COLO829 (cell line): ENCODE results near the gene ANKS1B.

Source experiments
- DNase-seq: peaks from one replicate; pipeline ENCODE4 v3.0.0; 2012; ENCODE audit warnings: low spot score

The ANKS1B gene

GRCh38 chr12:98754095-98754494, 1230.6 kb downstream of the ANKS1B start:
- DNase-seq = peak; percentile 57

GRCh38 chr12:98752726-98753125, 1232.0 kb downstream of the ANKS1B start:
- DNase-seq = no peak

GRCh38 chr12:98751580-98752115, 1233.1 kb downstream of the ANKS1B start:
- no peak for DNase-seq

- DNase-seq = no peak
These were observed 1234.2 kb downstream of the ANKS1B start for GRCh38 chr12:98750511-98750910.

- DNase-seq = no peak
These were observed 1236.3 kb downstream of the ANKS1B start for GRCh38 chr12:98748463-98748862.

GRCh38 chr12:98745578-98746391, 1239.0 kb downstream of the ANKS1B start:
- DNase-seq = no peak

- no peak for DNase-seq
These were observed 1240.1 kb downstream of the ANKS1B start for GRCh38 chr12:98744680-98745079.

GRCh38 chr12:98743362-98743953, 1241.3 kb downstream of the ANKS1B start:
- DNase-seq = no peak

- no peak for DNase-seq
These were observed 1243.0 kb downstream of the ANKS1B start for GRCh38 chr12:98741556-98742265.

GRCh38 chr12:98741196-98741555, 1243.6 kb downstream of the ANKS1B start:
- no peak for DNase-seq

- no peak for DNase-seq
These were observed 1244.0 kb downstream of the ANKS1B start for GRCh38 chr12:98740751-98741150.

- DNase-seq = no peak
These were observed 1246.2 kb downstream of the ANKS1B start for GRCh38 chr12:98738539-98738938.

- DNase-seq = no peak
These were observed 1246.7 kb downstream of the ANKS1B start for GRCh38 chr12:98738002-98738401.

GRCh38 chr12:98737322-98737712, 1247.4 kb downstream of the ANKS1B start:
- no peak for DNase-seq

- no peak for DNase-seq
These were observed 1248.1 kb downstream of the ANKS1B start for GRCh38 chr12:98736352-98737321.

- no peak for DNase-seq
These were observed 1248.9 kb downstream of the ANKS1B start for GRCh38 chr12:98735821-98736220.

GRCh38 chr12:98733667-98734350, 1250.9 kb downstream of the ANKS1B start:
- no peak for DNase-seq

GRCh38 chr12:98730412-98730811, 1254.3 kb downstream of the ANKS1B start:
- no peak for DNase-seq

- DNase-seq = no peak
These were observed 1257.5 kb downstream of the ANKS1B start for GRCh38 chr12:98727196-98727595.

- peak; percentile 69 for DNase-seq
These were observed 1259.1 kb downstream of the ANKS1B start for GRCh38 chr12:98725476-98726247.
